H1 (cell line): Measurements from ENCODE around the gene PRKCA. TPM values are rescaled to one million over a fixed set of nuclear protein-coding genes. Genes with fewer than 3 reads are reported as not detected.

Source experiments
- CTCF ChIA-PET: fragments of 300-600 bp; sonication (Branson Sonifier 250); formaldehyde crosslinking; loops from one replicate; lab custom pipeline; 2021; ENCODE audit not compliant: partially characterized antibody; lab: Charles Lee
- POLR2A ChIA-PET: fragments of 300-600 bp; sonication (Branson Sonifier 250); formaldehyde crosslinking; loops from one replicate; lab custom pipeline; 2021; ENCODE audit warnings: inconsistent platforms; ENCODE audit not compliant: partially characterized antibody; lab: Charles Lee
- DNase-seq, 2 experiments: peaks; one replicate each; pipeline versions ENCODE4 v3.0.0 to v3.0.0-alpha.2; 2010 to 2022; ENCODE audit warnings: low spot score in 2 of 2, low read depth in 1 of 2, mixed read lengths in 1 of 2
- FAIRE-seq: peaks from 2 replicates; lab custom pipeline; 2011; peaks lifted over from hg19 to GRCh38; lab: Jason Lieb, UNC
- H2AFZ ChIP-seq: 2 replicates; pipeline ENCODE4 v1.8.1; 2012; ENCODE audit warnings: low read length, inconsistent platforms
- H2AK5ac ChIP-seq: 2 replicates; pipeline ENCODE4 v1.6.1; 2013; ENCODE audit warnings: low read depth, low read length
- H2BK120ac ChIP-seq: replicated peaks from 2 replicates; pipeline ENCODE3; 2013; ENCODE audit warnings: low read depth, low read length, inconsistent platforms
- H2BK12ac ChIP-seq: 2 replicates; pipeline ENCODE4 v1.6.1; 2013; ENCODE audit warnings: low read depth, low read length
- H2BK15ac ChIP-seq: 2 replicates; pipeline ENCODE4 v1.6.1; 2013; ENCODE audit warnings: low read length
- H2BK20ac ChIP-seq: 2 replicates; pipeline ENCODE4 v1.6.1; 2013; ENCODE audit warnings: low read length
- H2BK5ac ChIP-seq: 2 replicates; pipeline ENCODE4 v1.6.1; 2013; ENCODE audit warnings: low read depth, low read length
- H3K14ac ChIP-seq: 2 replicates; pipeline ENCODE4 v1.6.1; 2013; ENCODE audit warnings: inconsistent platforms; ENCODE audit not compliant: insufficient read length
- H3K18ac ChIP-seq: 2 replicates; pipeline ENCODE4 v1.6.1; 2013; ENCODE audit warnings: low read length; ENCODE audit errors: extremely low read depth
- H3K23ac ChIP-seq: 2 replicates; pipeline ENCODE4 v1.6.1; 2013; ENCODE audit warnings: inconsistent platforms; ENCODE audit not compliant: insufficient read length
- H3K23me2 ChIP-seq: 2 replicates; pipeline ENCODE4 v1.6.1; 2013; ENCODE audit warnings: low read depth, low read length
- H3K27ac ChIP-seq: 2 replicates; pipeline ENCODE4 v1.6.1; 2011; ENCODE audit warnings: low read depth, low read length, inconsistent platforms
- H3K27me3 ChIP-seq, 4 experiments: replicated peaks in 1 of 4; 1 replicate in 1 of 4; 2 replicates in 3 of 4; pipeline versions ENCODE4 v1.6.1 to v1.8.1; 2011 to 2013; ENCODE audit warnings: low read length in 3 of 4, mild to moderate bottlenecking in 3 of 4, inconsistent platforms in 2 of 4, mixed read lengths in 2 of 4, moderate library complexity in 1 of 4; ENCODE audit not compliant: control insufficient read depth in 3 of 4, insufficient read depth in 3 of 4; ENCODE audit errors: extremely low read depth in 1 of 4
- H3K36me3 ChIP-seq, 4 experiments: 2 replicates each; pipeline versions ENCODE4 v1.6.1 to v1.8.1; 2011 to 2013; ENCODE audit warnings: mild to moderate bottlenecking in 4 of 4, low read length in 3 of 4, moderate library complexity in 2 of 4, control low read depth in 1 of 4, inconsistent platforms in 1 of 4; ENCODE audit not compliant: insufficient read depth in 4 of 4, control insufficient read depth in 2 of 4
- H3K4ac ChIP-seq: replicated peaks from 2 replicates; pipeline ENCODE3; 2013; ENCODE audit warnings: low read length, low read depth, mixed read lengths, inconsistent platforms; ENCODE audit not compliant: insufficient read length
- H3K4me1 ChIP-seq, 4 experiments: replicated peaks in 1 of 4; 1 replicate in 1 of 4; 2 replicates in 3 of 4; pipeline versions ENCODE4 v1.6.1 to v1.8.1; 2011 to 2013; ENCODE audit warnings: low read length in 3 of 4, inconsistent platforms in 2 of 4, mixed read lengths in 1 of 4; ENCODE audit not compliant: insufficient read depth in 4 of 4, control insufficient read depth in 3 of 4
- H3K4me2 ChIP-seq, 2 experiments: 2 replicates each; pipeline versions ENCODE4 v1.6.1 to v1.8.1; 2011 to 2013; ENCODE audit warnings: low read depth in 2 of 2, low read length in 2 of 2, control low read depth in 1 of 2, inconsistent platforms in 1 of 2, mild to moderate bottlenecking in 1 of 2; ENCODE audit not compliant: insufficient read depth in 1 of 2
- H3K4me3 ChIP-seq, 4 experiments: fragments of 200-600, 300-600 bp in 1 of 4; sonication (generic), shearing (Covaris generic), sonication (Bioruptor Twin) in 1 of 4; 2 replicates each; pipeline versions ENCODE4 v1.5.1 to v1.8.1; 2011 to 2016; ENCODE audit warnings: low read length in 4 of 4, low read depth in 3 of 4, control low read depth in 2 of 4, inconsistent platforms in 2 of 4, mild to moderate bottlenecking in 2 of 4, mixed read lengths in 1 of 4, moderate library complexity in 1 of 4; ENCODE audit not compliant: insufficient read depth in 2 of 4; ENCODE audit errors: extremely low read depth in 1 of 4
- H3K56ac ChIP-seq: replicated peaks from 2 replicates; pipeline ENCODE3; 2013; ENCODE audit warnings: low read depth, mild to moderate bottlenecking, mixed read lengths, low read length, inconsistent platforms; ENCODE audit not compliant: insufficient read length
- H3K79me1 ChIP-seq: 2 replicates; pipeline ENCODE4 v1.6.1; 2013; ENCODE audit warnings: low read depth, low read length, control low read depth
- H3K79me2 ChIP-seq, 2 experiments: 2 replicates each; pipeline versions ENCODE4 v1.6.1 to v1.8.1; 2012 to 2013; ENCODE audit warnings: low read length in 2 of 2, mild to moderate bottlenecking in 2 of 2, inconsistent platforms in 1 of 2; ENCODE audit not compliant: insufficient read depth in 2 of 2, control insufficient read depth in 1 of 2
- H3K9ac ChIP-seq, 4 experiments: replicated peaks in 1 of 4; 1 replicate in 1 of 4; 2 replicates in 3 of 4; pipeline versions ENCODE4 v1.6.1 to v1.8.1; 2011 to 2013; ENCODE audit warnings: low read depth in 3 of 4, low read length in 3 of 4, control low read depth in 2 of 4, mild to moderate bottlenecking in 2 of 4, moderate library complexity in 2 of 4, inconsistent platforms in 1 of 4; ENCODE audit errors: extremely low read depth in 1 of 4
- H3K9me3 ChIP-seq, 2 experiments: 2 replicates each; pipeline versions ENCODE4 v1.6.1 to v1.8.1; 2012 to 2013; ENCODE audit warnings: mild to moderate bottlenecking in 2 of 2, moderate library complexity in 2 of 2, control low read depth in 1 of 2, inconsistent platforms in 1 of 2, low read depth in 1 of 2, low read length in 1 of 2, mixed read lengths in 1 of 2; ENCODE audit not compliant: insufficient read depth in 2 of 2
- H4K20me1 ChIP-seq, 2 experiments: replicated peaks in 1 of 2; 2 replicates each; pipeline versions ENCODE3 to v1.8.1; 2011 to 2013; ENCODE audit warnings: inconsistent platforms in 2 of 2, low read length in 2 of 2, mild to moderate bottlenecking in 1 of 2; ENCODE audit not compliant: insufficient read depth in 2 of 2, control insufficient read depth in 1 of 2
- H4K5ac ChIP-seq: 2 replicates; pipeline ENCODE4 v1.6.1; 2013; ENCODE audit warnings: low read length, low read depth, mixed read lengths, inconsistent platforms; ENCODE audit not compliant: insufficient read length
- H4K8ac ChIP-seq: 2 replicates; pipeline ENCODE4 v1.8.0; 2013; ENCODE audit warnings: mild to moderate bottlenecking, moderate library complexity, low read length, inconsistent platforms; ENCODE audit not compliant: insufficient read depth; ENCODE audit errors: extremely low read depth
- H4K91ac ChIP-seq: replicated peaks from 2 replicates; pipeline ENCODE3; 2013; ENCODE audit warnings: low read length, mixed read lengths, inconsistent platforms; ENCODE audit not compliant: insufficient read length
- ATF3 ChIP-seq: IDR thresholded peaks from 2 replicates; pipeline ENCODE4 v1.6.1; 2011; ENCODE audit warnings: low read depth, mild to moderate bottlenecking, low read length; ENCODE audit not compliant: insufficient read depth
- BACH1 ChIP-seq: IDR thresholded peaks from 2 replicates; pipeline ENCODE4 v1.6.1; 2012; ENCODE audit warnings: low read length, improper control_type of control experiment
- BRCA1 ChIP-seq: IDR thresholded peaks from 2 replicates; pipeline ENCODE4 v1.6.1; 2012; ENCODE audit warnings: low read depth, low read length, improper control_type of control experiment
- CHD2 ChIP-seq: IDR thresholded peaks from 2 replicates; pipeline ENCODE4 v1.6.1; 2012; ENCODE audit warnings: low read length, improper control_type of control experiment
- EGR1 ChIP-seq: IDR thresholded peaks from 2 replicates; pipeline ENCODE4 v1.6.1; 2011; ENCODE audit warnings: low read depth, low read length, borderline replicate concordance
- HDAC6 ChIP-seq: IDR thresholded peaks from one replicate; pipeline ENCODE4 v1.7.1; 2012; ENCODE audit warnings: low read depth, mild to moderate bottlenecking, inconsistent platforms, low read length, moderate library complexity
- KDM4A ChIP-seq: IDR thresholded peaks from one replicate; pipeline ENCODE4 v1.7.1; 2012; ENCODE audit warnings: low read depth, mild to moderate bottlenecking, moderate library complexity, low read length, inconsistent platforms; ENCODE audit not compliant: severe bottlenecking
- NANOG ChIP-seq: IDR thresholded peaks from 2 replicates; pipeline ENCODE4 v1.6.1; 2011; ENCODE audit warnings: low read length, low read depth, mild to moderate bottlenecking, inconsistent platforms; ENCODE audit not compliant: insufficient read depth, poor library complexity, severe bottlenecking
- PHF8 ChIP-seq: fragments of 200-600 bp; sonication (generic); conservative IDR thresholded peaks from 2 replicates; pipeline ENCODE4 v1.7.1; 2012; ENCODE audit warnings: low read depth, mild to moderate bottlenecking, inconsistent platforms, low read length, moderate library complexity
- POLR2AphosphoS5 ChIP-seq: IDR thresholded peaks from 2 replicates; pipeline ENCODE4 v1.6.1; 2011; ENCODE audit warnings: low read depth, low read length
- SP1 ChIP-seq: IDR thresholded peaks from 2 replicates; pipeline ENCODE4 v1.6.1; 2011; ENCODE audit warnings: low read depth, low read length
- USF2 ChIP-seq: IDR thresholded peaks from 2 replicates; pipeline ENCODE4 v1.6.1; 2011; ENCODE audit warnings: low read length, improper control_type of control experiment
- WGBS, 2 experiments: shearing (Covaris generic) in 1 of 2; methylation state at CpG; one replicate each; pipeline versions ENCODE4 v1.1.6 to v1.1.7; 2013 to 2015; ENCODE audit warnings: low lambda C conversion rate in 2 of 2, mixed read lengths in 2 of 2, inconsistent platforms in 1 of 2, low coverage in 1 of 2, missing lambda C conversion rate in 1 of 2; ENCODE audit not compliant: insufficient replicate concordance in 2 of 2, insufficient coverage in 1 of 2, insufficient read length in 1 of 2; ENCODE audit errors: extremely low coverage in 1 of 2, missing lambda C conversion rate in 1 of 2; 5-methylcytosine and 5-hydroxymethylcytosine counted together
- polyA plus RNA-seq, 7 experiments: library from polyadenylated mRNA; depleted of rRNA in 3 of 7; stranded (reverse) in 5 of 7; unstranded in 2 of 7; fragments of >200 nt in 5 of 7; fragments of 200-250 nt in 2 of 7; gene quantifications; 1 replicate in 5 of 7; 2 replicates in 1 of 7; 4 replicates in 1 of 7; pipeline versions ENCODE4 v1.2.1 to v1.2.3, GENCODE V29; 2011 to 2013; ENCODE audit warnings: missing spikeins in 2 of 7, mixed read lengths in 2 of 7
- total RNA-seq: library from RNA; stranded (reverse); fragmentation: NEBNext Ultra II Directional; extraction: Animal tissue kit (Norgen Biotek cat#: 25700); gene quantifications from 2 replicates; pipeline ENCODE4 v1.2.1, GENCODE V29; 2021

The PRKCA gene
- total and polyA plus RNA-seq, 2 of the 8 experiments (the other 6 are each of a cell fraction or from before 2014, with no cell fraction given): 5.8 to 17.8 TPM

GRCh38 chr17:66822009-66822408 lies 519.6 kb downstream of the PRKCA start:
- Histone ChIP-seq H3K9ac (no peak overlapping the region), H3K4ac (no peak overlapping the region), H2BK12ac (no peak overlapping the region), H2AFZ (no peak overlapping the region), H3K27ac (no peak overlapping the region), H2AK5ac (no peak overlapping the region), H3K4me1 (no peaks in the 10 kb centered on the region), H3K18ac (no peak overlapping the region), H3K23ac (no peak overlapping the region), H3K23me2 (no peaks in the 10 kb centered on the region), H4K91ac (no peak overlapping the region), H3K27me3 (no peaks in the 10 kb centered on the region), H3K14ac (no peak overlapping the region), H3K56ac (no peak overlapping the region), H4K8ac (no peak overlapping the region), H2BK20ac (no peak overlapping the region), H3K36me3 (no peaks in the 10 kb centered on the region), H3K79me1 (no peaks in the 10 kb centered on the region), H4K20me1 (no peaks in the 10 kb centered on the region), H4K5ac (no peak overlapping the region), H3K4me2 (no peak overlapping the region), H3K4me3 (no peak overlapping the region), H3K79me2 (no peaks in the 10 kb centered on the region), H2BK5ac (no peak overlapping the region), H3K9me3 (peaks cover 6 to 11% of the 10 kb centered on the region in 2 experiments; a peak in 3 of 4 replicates), H2BK15ac (no peak overlapping the region), H2BK120ac (no peak overlapping the region)
- ChIA-PET POLR2A (no interaction called here), CTCF (interaction anchor here (1.1 kb wide), 1 partner anchor 102 kb away, joined by 3 read pairs; no protein-coding TSS in a partner anchor)
- no peak for DNase-seq
- 79% methylated on average over 8 of the region's 8 CpGs; no CpG with 5 or more reads in 1 of the 2 experiments for WGBS, 2 experiments
- FAIRE-seq: no peak
- TF ChIP-seq NANOG: no peak
- no peak for TF ChIP-seq BACH1
- no peak for TF ChIP-seq SP1
- no peak for TF ChIP-seq HDAC6
- TF ChIP-seq PHF8: no peak
- no peak for TF ChIP-seq EGR1
- no peak for TF ChIP-seq USF2
- TF ChIP-seq POLR2AphosphoS5: no peak
- TF ChIP-seq CHD2: no peak
- TF ChIP-seq KDM4A: no peak
- no peak for TF ChIP-seq ATF3
- TF ChIP-seq BRCA1: no peak
